Activated CD8-positive, alpha-beta memory T cell treated with anti-CD3 and anti-CD28 coated beads for 48 hours (primary cell): ENCODE data around the gene FAM72B.
"Not testable (repeated sequence)": the region's sequence is repeated elsewhere in the genome, so short reads cannot be mapped to it uniquely, and the experiment has no call there.

ENCODE experiments used
- DNase-seq, 3 experiments: peaks; one replicate each; pipeline ENCODE4 v3.0.0-alpha.2; 2020; ENCODE audit warnings: low read depth in 2 of 3, low spot score in 2 of 3

Gene FAM72B

DNA sequence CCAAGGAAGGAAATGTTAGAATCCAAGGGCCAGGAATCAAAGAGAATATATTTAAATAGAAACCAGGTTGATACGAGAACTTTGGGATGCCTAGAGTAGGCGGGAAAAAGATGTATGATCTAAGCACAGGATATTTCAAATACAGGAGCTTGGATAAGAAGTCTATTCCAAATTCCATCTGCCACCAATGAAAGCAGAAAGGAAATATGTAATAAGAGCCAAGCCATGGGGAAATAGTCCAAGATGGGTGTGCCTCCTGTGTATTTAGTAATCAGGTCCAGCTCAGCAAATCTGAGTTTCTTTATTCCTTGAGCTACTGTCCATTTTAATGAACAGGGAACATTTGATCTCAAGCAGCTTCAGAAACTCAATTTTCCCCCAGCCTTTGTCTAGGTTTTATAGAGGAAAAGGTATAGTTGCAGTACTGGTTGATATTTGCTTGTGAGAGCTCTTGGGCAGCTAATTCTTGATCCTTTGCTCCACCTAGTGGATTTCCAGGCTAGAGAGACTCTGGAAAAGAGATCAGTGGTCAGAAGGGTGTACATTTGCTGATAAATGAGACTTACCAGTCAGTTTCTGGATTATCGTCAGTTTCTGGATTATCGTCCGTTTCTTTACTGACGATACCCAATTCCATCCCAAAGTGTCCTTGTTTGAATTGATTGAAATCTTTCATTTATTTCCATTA lies 28.3 kb downstream of the FAM72B start:
- not testable (repeated sequence) for DNase-seq

DNA sequence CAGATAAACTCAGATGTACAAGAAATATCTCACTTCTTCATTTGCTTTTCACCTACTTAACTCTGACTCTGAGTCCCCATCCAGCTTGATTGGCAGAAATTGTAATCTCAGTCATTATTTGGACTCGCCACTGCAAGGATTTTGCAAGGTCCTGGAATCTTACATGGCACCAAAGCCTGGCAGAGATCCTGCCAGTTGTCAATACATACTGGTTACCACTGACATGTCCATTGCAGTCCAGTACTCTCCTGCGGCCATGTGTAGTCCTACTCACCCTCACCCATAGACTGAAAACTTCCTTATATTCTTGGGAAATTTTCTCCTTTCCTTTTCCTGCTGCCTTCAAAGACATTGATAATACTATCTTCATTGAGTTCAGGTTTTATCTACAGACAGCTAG lies 29.3 kb downstream of the FAM72B start:
- not testable (repeated sequence) for DNase-seq

DNA sequence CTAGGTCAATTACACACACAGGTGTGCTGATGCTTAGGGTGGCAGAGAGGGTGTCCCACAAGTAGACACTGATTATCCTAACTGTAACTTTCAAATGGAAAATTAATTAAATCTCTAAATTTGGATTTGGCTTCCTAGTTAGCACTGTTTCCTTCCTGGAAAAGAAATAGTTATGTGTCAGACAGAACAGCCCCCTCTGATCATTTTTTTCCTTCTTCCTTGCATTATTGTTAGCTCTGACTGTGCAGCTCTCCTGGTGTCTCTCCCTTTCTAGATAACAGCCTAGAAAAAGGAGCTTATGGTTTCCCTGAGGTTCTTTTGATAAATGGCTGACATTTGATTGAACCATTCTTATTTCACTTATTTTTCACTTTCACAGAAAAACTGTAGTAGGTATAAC lies 31.4 kb downstream of the FAM72B start:
- DNase-seq = not testable (repeated sequence)

DNA sequence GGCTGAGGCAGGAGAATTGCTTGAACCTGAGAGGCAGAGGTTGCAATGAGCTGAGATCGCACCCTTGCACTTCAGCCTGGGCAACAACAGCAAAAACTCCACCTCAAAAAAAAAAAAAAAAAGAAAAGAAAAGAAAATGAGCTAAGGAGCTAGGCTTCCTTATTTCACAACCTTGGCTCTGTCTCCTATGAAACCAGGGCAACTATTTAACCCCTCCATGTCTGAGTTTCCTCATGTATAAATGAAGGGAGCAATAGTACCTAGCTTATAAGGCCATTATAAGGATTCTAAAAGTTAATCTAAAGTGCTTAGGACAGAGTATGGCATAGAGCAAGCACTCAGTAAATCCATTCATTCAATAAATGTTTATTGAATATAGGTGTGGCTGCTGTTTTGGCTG lies 32.8 kb downstream of the FAM72B start:
- not testable (repeated sequence) for DNase-seq

DNA sequence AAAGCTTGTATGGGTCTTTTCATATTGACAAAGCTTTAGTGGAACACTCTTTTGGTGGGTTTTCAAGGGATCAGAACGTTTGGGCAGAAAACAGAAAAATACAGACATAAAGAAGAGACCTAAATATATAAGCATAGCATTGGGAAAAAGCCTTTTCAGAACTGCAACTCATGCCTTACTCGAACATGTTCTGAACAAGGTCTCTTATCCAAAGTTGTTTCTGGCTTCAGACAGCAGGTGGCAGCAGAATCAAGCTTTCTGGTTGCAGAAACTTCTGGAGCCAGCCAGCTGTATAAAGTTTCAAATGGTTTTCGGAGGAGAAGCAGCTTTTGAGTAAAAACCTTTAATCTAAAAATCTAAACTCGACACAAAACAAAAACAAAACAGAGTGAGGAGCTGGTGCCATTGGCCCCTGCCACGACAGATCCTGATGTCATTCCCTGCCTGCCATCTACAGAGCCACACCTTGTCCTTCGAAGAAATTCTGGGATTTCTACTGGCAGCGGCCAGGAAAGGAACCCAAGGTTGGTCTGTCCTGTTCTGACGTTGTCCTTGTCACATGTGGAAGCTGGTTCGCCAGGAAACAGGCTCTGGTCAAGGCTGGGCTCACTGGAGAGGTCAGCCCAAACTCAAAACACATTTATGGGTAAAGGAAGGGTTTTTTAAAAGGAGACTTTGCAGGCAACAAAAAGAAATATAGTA lies 35.5 kb downstream of the FAM72B start:
- not testable (repeated sequence) for DNase-seq

DNA sequence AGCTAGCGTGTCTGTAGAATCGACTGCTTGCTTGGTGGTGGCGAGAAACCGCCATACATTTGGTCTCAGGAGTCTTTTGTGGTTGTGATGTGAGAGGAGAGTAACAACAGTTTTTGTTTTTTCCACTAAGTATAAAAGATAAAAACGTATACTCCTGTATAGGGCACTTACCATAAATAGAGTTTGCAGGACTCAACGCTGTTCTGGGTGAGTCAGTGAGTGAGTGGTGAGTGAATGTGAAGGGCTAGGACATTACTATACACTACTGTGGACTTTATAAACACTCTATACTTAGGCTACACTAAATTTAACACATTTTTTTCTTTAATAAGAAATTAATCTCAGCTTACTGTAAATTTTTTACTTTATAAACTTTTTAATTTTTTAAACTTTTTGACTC lies 43.7 kb downstream of the FAM72B start:
- DNase-seq = not testable (repeated sequence)

DNA sequence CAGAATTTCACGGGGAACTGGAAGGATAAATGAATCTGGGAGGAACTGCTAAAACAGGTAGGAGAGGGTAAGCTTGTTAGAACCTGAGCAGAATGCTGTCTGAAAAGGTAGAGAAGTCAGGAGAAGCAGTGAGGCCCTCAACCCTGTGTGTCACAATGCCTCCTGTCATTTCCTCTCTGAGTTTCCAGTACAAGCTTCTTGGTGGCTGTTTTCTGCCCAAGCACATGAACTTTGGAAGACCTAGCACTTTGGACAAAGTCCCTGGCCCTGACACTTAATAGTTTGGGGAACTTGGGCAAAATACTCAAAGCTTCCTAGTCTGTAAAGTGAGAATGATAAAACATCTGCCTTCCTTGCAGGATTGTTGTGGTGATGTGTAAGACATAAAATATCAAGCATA lies 52.6 kb downstream of the FAM72B start:
- DNase-seq = not testable (repeated sequence)

DNA sequence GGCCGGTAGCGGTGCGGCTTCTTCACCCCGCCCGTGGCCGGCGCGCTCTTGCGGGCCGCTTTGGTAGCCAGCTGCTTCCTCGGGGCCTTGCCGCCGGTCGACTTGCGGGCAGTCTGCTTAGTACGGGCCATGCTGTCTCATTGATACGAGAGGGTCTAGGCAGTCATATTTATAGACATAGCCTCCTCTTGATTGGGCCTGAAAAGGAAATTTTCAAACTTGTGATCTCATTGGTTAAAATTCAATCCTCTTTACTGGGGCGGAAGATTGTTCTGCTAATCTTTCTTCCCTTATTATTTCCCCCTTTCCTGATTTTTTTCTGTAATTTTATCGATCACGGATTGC lies 65.7 kb downstream of the FAM72B start:
- not testable (repeated sequence) for DNase-seq
